C4-2B (cell line): ENCODE data around the gene DYRK1B.
"Not testable (repeated sequence)": the region's sequence is repeated elsewhere in the genome, so short reads cannot be mapped to it uniquely, and the experiment has no call there.

Experiments
- H3K27ac ChIP-seq: fragments of 450-650 bp; 2 replicates; pipeline ENCODE4 v1.5.1; 2017
- ZFX ChIP-seq: fragments of 450-650 bp; IDR thresholded peaks from 2 replicates; pipeline ENCODE4 v1.6.1; 2017
- TF ChIP-seq, protein P1 (sequence below): fragments of 450-650 bp; conservative IDR thresholded peaks from 2 replicates; pipeline ENCODE4 v1.5.1; 2017; ENCODE audit warnings: mild to moderate bottlenecking

Gene DYRK1B

DNA sequence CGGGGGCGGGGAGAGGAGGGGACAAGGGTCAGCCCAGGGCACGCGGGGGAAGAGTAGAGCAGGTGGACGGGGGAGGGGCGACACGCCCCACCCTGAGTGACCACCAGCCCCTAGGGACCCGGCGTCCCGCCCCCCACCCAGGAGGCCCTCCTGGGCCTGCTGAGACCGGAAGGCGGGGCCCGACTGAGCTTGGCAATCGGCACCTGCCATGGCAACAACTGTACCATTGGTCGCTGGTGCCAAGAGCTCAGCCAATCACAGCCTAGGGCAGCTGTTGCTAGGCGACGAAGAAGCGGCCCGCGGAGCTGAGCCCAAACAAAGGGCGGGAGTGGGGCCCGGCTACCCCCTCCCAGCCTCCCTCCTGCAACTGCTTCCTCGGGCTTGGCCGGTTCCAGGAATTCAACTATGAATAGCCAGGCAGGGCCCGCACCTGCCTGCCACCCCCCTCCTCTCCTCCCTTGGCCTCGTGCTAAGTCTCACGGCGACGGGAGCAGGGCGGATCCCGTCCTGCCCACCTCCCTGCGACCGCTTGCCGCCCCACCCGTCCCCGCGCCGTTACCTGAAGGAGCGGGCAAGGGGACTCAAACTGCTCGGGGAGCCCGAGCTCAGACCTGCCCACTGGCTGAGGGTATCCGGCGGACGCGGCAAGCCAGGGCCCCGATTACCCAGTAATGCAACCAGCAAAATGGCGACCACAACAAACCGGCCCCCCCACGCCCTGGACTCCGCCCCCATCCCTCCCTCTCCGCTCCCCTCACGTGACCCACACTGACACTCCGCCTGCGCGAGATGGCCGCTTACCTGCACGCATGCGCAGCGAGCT lies at the start of gene DYRK1B:
Gene DYRK1B, minus strand, starts transcription at position 699 of the 823 bp plus-strand sequence. CDS start 2,295 bp downstream, outside the sequence.
- peak within 1 kb of the TSS; percentile 74 for H3K27ac ChIP-seq
- TF ChIP-seq, protein P1, sequence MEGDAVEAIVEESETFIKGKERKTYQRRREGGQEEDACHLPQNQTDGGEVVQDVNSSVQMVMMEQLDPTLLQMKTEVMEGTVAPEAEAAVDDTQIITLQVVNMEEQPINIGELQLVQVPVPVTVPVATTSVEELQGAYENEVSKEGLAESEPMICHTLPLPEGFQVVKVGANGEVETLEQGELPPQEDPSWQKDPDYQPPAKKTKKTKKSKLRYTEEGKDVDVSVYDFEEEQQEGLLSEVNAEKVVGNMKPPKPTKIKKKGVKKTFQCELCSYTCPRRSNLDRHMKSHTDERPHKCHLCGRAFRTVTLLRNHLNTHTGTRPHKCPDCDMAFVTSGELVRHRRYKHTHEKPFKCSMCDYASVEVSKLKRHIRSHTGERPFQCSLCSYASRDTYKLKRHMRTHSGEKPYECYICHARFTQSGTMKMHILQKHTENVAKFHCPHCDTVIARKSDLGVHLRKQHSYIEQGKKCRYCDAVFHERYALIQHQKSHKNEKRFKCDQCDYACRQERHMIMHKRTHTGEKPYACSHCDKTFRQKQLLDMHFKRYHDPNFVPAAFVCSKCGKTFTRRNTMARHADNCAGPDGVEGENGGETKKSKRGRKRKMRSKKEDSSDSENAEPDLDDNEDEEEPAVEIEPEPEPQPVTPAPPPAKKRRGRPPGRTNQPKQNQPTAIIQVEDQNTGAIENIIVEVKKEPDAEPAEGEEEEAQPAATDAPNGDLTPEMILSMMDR, result no peak
- TF ChIP-seq ZFX, result peak; percentile 58; the same call in 1 of the 2 replicates

DNA sequence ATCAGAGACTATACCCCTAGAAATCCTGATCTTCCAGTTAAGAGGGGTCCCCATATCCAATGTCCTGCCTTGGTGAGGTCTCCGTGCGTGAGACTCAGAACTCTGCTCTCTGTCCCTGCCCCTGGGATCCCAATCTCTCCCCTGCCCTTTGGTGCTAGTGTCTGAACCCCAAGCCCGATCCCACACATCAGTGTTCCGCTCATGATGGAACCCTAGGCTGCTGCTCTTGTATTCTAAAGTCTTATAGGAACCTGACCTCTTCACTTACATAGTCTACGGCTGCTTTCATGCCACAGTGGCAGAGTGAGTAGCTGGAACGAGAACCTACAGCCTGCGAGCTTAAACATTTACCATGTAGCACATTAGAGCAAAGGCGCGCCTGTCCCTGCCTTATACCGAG lies 48.7 kb upstream of the DYRK1B start:
- H3K27ac ChIP-seq, result not testable (repeated sequence)

DNA sequence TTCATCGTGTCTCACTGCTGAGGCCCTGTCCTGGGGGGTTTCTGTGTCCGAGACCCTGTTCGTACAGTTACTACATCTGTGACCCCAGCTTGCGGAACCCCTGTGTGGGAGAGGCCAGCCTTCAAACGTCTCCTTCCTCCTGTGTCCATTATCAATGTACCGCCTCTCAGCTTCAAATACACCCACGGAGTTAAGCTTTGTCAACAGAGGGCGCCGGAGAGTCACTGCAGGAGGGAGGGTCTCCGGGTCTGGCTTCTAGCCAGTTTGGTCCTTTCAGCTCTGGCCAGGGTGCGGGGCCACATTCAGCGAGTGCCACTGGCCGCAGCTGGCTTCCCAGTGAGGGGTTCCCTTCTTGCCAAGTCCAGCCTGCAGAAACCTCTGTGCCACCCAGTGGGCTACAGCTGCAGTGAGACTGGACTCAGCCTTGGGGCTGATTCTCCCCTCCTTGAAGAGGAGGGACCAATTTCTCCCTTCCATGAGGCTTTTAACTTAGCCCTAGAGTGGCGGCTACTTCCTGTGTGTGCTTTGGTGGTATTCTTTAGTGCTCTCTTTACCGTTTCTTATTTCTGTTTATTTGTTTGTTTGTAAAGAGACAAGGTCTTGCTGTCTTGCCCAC lies 47.6 kb upstream of the DYRK1B start:
- H3K27ac ChIP-seq, result not testable (repeated sequence)

DNA sequence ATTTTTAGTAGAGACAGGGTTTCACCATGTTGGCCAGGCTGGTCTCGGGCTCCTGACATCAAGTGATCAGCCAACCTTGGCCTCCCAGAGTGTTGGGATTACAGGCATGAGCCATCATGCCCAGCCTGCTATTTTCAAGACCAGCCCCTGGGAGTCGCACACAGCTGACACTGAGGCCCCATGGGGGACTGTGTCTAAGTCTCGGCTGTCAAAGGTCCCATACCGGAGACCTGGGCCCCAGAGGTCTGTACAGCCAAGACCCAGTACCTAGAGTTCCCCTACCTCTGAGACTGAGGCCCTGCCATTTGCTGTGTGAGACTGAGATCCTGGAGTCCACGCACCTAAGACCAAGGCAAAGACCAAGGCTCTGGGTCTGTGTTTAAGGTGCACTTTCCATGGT lies 46.3 kb upstream of the DYRK1B start:
- H3K27ac ChIP-seq, result not testable (repeated sequence)

DNA sequence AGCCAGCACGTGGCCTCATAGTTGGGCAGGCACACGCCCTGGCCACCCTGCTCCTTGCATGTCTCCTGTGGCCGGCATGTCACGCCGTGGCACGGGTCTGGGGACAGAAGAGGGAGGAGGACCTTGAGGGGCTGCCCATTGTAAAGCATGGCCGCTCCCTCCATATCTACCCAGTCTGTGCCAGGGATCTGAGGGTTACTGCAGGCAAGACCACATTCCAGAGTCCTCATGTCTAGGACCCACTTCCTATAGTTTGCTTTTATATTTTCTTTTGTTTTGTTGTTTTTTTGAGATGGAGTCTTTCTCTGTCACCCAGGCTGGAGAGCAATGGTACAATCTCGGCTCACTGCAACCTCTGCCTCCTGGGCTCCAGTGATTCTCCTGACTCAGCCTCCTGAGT lies 45.8 kb upstream of the DYRK1B start:
- H3K27ac ChIP-seq, result not testable (repeated sequence)

DNA sequence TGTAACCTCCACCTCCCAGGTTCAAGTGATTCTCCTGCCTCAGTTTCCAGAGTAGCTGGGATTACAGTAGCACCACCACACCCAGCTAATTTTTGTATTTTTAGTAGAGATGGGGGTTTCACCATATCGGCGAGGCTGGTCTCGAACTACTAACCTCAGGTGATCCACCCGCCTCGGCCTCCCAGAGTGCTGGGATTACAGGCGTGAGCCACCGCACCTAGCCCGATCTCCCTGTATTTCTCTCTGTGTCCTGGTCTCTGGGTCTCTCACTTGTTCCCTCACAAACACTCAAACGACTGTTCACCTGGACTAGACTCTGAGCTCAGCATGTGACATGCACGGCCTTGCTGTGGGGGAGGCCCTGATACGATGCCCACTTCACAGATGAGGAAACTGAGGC lies 44.9 kb upstream of the DYRK1B start:
- H3K27ac ChIP-seq, result not testable (repeated sequence)

DNA sequence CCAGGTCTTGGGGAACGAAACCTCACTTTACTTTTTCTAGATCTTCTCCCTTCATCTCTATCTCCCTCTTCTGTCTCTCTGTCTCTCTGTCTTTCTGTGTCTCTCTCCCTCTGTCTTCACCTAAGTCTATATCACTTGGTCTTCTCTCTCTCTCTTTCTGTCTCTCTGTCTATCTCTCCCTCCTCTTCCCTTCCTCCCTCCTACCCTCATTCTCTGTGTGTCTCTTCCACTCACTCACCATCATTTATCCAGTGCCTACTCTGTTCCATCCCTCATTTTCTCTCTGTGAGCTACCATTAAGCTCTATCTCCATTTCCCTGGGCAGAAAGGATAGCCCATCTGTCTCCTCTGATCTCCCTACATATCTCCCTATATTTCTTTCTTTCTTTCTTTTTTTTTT lies 44.4 kb upstream of the DYRK1B start:
- H3K27ac ChIP-seq, result no peak overlapping the region
- TF ChIP-seq ZFX, result no peak

DNA sequence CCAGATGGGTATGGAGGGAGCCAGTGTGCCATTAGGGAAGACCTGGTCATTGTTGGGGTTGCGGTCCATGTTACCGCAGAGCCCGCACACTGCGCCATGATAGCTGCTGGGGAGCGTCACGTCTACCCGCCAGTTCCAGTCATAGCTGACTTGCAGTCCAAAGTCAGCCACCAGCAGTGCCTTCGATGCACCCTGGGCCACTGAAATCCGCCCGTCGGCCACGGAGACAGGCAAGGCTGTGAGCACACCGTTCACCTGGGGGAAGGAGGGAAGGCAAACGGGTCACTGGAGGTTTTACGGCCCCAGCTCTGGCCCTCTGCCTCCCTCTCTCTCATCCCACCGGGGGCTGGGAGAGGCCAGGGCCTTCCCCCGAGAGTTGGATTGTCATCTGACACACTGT lies 44.0 kb upstream of the DYRK1B start:
- H3K27ac ChIP-seq, result not testable (repeated sequence)

DNA sequence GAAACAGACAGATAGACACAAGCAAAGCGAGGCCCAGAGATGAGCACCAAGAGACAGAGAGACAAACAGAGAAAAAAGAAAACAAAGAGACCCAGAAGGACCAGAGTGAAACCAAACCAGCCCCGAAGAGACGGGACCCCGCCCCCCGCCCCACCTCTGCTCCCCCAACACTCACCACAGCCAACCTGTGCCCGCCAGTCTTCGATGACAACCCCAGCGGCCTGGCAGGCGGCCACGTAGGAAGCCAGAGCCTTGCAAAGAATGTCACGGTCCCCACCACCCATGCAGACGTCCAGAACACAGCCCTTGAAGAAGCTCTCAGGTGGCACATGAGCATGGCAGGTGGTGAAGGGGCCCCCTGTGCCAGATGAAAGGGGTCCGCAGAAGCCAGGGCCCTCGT lies 43.5 kb upstream of the DYRK1B start:
- not testable (repeated sequence) for H3K27ac ChIP-seq

DNA sequence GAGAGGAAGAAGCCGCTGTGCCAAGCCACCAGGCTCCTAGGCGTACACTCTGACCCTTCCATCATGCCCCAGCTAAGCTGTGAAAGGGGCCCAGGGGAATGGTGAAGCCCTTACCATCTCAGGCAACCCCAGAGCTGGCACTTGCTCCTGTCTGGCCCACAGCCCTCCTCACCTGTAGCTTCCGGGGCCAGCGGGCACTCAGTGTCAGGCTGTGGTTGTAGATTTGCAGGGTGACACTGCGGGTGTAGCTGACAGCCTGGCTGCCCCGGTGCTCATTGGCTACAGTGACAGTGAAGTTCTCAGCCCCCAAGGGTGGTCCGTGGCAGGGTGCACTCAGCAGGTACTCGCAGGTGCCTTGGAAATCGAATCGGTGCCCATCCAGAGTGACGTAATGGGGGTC lies 42.5 kb upstream of the DYRK1B start:
- H3K27ac ChIP-seq, result not testable (repeated sequence)

DNA sequence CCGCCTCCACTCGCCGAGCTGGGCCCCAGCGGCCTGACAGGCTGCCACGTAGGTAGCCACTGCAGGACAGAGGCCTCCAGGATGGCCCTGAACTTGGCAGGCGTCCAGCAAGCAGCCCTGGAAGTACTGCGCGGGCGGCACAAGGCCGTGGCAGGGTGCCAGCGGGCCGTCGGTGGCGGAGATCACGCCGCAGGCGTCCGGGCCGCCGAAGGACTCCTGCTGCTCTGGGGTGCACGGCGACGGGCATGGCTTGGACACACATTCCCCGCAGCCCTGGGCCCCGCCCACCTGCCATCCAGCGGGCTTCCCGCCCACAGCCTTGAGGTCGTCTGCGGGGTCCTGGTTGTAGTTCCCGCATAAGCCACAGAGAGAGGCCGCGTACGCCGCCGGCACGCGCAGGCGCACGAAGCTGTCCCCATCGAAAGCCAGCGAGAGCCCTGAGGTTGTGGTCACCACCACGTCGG lies 41.5 kb upstream of the DYRK1B start:
- H3K27ac ChIP-seq, result not testable (repeated sequence)

DNA sequence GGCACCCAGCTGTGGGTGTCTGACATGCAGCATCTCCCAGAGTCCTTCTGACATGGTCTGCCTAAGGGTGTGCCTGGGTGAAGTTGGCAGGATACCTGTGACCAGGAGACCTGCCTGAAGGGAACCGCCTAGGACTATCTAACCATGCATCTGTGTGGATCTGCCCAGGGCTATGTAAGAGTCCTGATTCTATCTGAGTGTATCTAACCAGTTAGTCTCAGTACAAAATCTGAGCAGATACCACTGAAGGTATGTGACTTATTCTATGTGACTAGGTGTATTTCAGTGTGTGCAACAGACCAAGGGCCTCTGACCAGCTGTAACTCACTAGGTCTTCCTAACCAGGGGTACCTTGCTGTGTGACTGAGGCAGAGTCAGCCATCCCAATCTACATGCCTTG lies 40.4 kb upstream of the DYRK1B start:
- no peak for TF ChIP-seq ZFX
- TF ChIP-seq, protein P1, result no peak
- H3K27ac ChIP-seq, result no peak overlapping the region

DNA sequence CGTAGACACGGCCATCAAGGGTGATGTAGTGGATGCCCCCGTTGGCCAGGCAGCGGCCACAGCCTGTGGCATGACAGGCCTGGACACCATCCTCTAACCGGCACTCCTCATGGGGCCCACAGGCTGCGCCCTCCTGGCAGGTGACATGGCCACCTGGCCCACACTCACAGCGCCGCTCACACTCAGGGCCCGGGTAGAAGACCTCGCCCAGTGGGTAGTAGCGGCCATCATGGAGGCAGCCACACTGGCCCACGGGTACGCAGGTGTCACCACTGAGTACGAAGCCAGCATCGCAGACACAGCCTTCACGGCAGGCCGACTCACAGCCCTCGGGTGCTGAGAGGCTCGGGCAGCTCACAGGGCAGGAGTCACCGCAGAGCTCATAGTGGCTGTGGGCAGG lies 39.4 kb upstream of the DYRK1B start:
- TF ChIP-seq, protein P1, result no peak
- TF ChIP-seq ZFX, result no peak
- H3K27ac ChIP-seq, result no peak overlapping the region
